ENCODE results near the gene LHX6.

LHX6 gene

GRCh38 chr9:122179690-122180074 lies 49.1 kb downstream of the LHX6 start:
- no peak overlapping the region for H3K4ac ChIP-seq (ENCODE audit: low read depth in 1 of 2, low read length in 2 of 2)
- H3K79me1 ChIP-seq (replicated peaks; ENCODE audit: low read length, poor library complexity, severe bottlenecking): no peaks in the 10 kb centered on the region
- H3K14ac ChIP-seq (ENCODE audit: low read length in 2 of 2): no peak overlapping the region
- peaks cover 43 to 59% of the 10 kb centered on the region in 2 experiments for H3K27me3 ChIP-seq (ENCODE audit: control insufficient read depth in 1 of 2, insufficient read depth in 1 of 2, low read length in 2 of 2)
- no peak overlapping the region for H4K91ac ChIP-seq (ENCODE audit: low read length)
- H2AFZ ChIP-seq (ENCODE audit: low read depth, low read length): no peak overlapping the region
- H3K4me1 ChIP-seq (ENCODE audit: control insufficient read depth, insufficient read depth, low read depth, low read length): no peaks in the 10 kb centered on the region
- H4K8ac ChIP-seq (ENCODE audit: low read length): no peak overlapping the region
- H3K4me3 ChIP-seq (ENCODE audit: insufficient read depth in 1 of 2, low read depth in 1 of 2, low read length in 2 of 2): no peak overlapping the region
- H2BK15ac ChIP-seq (ENCODE audit: low read depth, poor library complexity, severe bottlenecking): no peak overlapping the region
- WGBS: 39% methylated on average over 2 of the region's 2 CpGs
- H2BK12ac ChIP-seq (ENCODE audit: low read length in 2 of 2): no peak overlapping the region
- H3K23ac ChIP-seq (ENCODE audit: low read length in 2 of 2): peak overlapping the region in 1 of 2 experiments; percentile 59
- H3K9me3 ChIP-seq (ENCODE audit: control insufficient read depth, low read length): no peaks in the 10 kb centered on the region
- H3K27ac ChIP-seq (ENCODE audit: low read length, poor library complexity, severe bottlenecking): no peak overlapping the region
- no peak overlapping the region for H3K18ac ChIP-seq (ENCODE audit: low read depth in 1 of 2, low read length in 2 of 2)
- no peaks in the 10 kb centered on the region for H3K36me3 ChIP-seq (ENCODE audit: control insufficient read depth in 1 of 2, insufficient read depth in 2 of 2, low read depth in 1 of 2, low read length in 2 of 2)
- no peak overlapping the region for H2BK120ac ChIP-seq (ENCODE audit: low read depth, low read length)
- H2BK5ac ChIP-seq (ENCODE audit: low read depth, low read length, poor library complexity, severe bottlenecking): no peak overlapping the region
- H2AK5ac ChIP-seq (ENCODE audit: low read length, severe bottlenecking): no peak overlapping the region
- no peak overlapping the region for H3K9ac ChIP-seq (ENCODE audit: low read length)
- no peak for DNase-seq
- no peak overlapping the region for H3K4me2 ChIP-seq (ENCODE audit: low read length, poor library complexity, severe bottlenecking)

GRCh38 chr9:122179054-122179689 lies 49.6 kb downstream of the LHX6 start:
- DNase-seq: no peak

GRCh38 chr9:122176916-122177315 lies 51.8 kb downstream of the LHX6 start:
- Histone ChIP-seq H2AK5ac (ENCODE audit: low read length, severe bottlenecking) (no peak overlapping the region), H3K79me1 (replicated peaks; ENCODE audit: low read length, poor library complexity, severe bottlenecking) (no peaks in the 10 kb centered on the region), H3K14ac (ENCODE audit: low read length in 2 of 2) (no peak overlapping the region), H3K4me1 (ENCODE audit: control insufficient read depth, insufficient read depth, low read depth, low read length) (no peaks in the 10 kb centered on the region), H3K18ac (ENCODE audit: low read depth in 1 of 2, low read length in 2 of 2) (no peak overlapping the region), H2BK120ac (ENCODE audit: low read depth, low read length) (no peak overlapping the region), H3K4me2 (ENCODE audit: low read length, poor library complexity, severe bottlenecking) (no peak overlapping the region), H2BK15ac (ENCODE audit: low read depth, poor library complexity, severe bottlenecking) (no peak overlapping the region), H3K9me3 (ENCODE audit: control insufficient read depth, low read length) (no peaks in the 10 kb centered on the region), H2BK5ac (ENCODE audit: low read depth, low read length, poor library complexity, severe bottlenecking) (no peak overlapping the region), H3K9ac (ENCODE audit: low read length) (no peak overlapping the region), H4K91ac (ENCODE audit: low read length) (no peak overlapping the region), H3K27ac (ENCODE audit: low read length, poor library complexity, severe bottlenecking) (no peak overlapping the region), H3K4me3 (ENCODE audit: insufficient read depth in 1 of 2, low read depth in 1 of 2, low read length in 2 of 2) (no peak overlapping the region), H3K27me3 (ENCODE audit: control insufficient read depth in 1 of 2, insufficient read depth in 1 of 2, low read length in 2 of 2) (peaks cover 43 to 60% of the 10 kb centered on the region in 2 experiments), H3K36me3 (ENCODE audit: control insufficient read depth in 1 of 2, insufficient read depth in 2 of 2, low read depth in 1 of 2, low read length in 2 of 2) (no peaks in the 10 kb centered on the region), H3K4ac (ENCODE audit: low read depth in 1 of 2, low read length in 2 of 2) (no peak overlapping the region), H2AFZ (ENCODE audit: low read depth, low read length) (no peak overlapping the region), H4K8ac (ENCODE audit: low read length) (no peak overlapping the region), H2BK12ac (ENCODE audit: low read length in 2 of 2) (no peak overlapping the region), H3K23ac (ENCODE audit: low read length in 2 of 2) (no peak overlapping the region)
- no peak for DNase-seq
- 83% methylated on average over 2 of the region's 2 CpGs for WGBS

More at GRCh38 chr9:122179054-122179689, 49.6 kb downstream of the LHX6 start:
- H2AFZ ChIP-seq (ENCODE audit: low read depth, low read length): peak overlapping the region; percentile 53
- H3K79me1 ChIP-seq (replicated peaks; ENCODE audit: low read length, poor library complexity, severe bottlenecking): no peaks in the 10 kb centered on the region
- no peak overlapping the region for H3K9ac ChIP-seq (ENCODE audit: low read length)
- WGBS: 87% methylated on average over 5 of the region's 5 CpGs
- H3K4me2 ChIP-seq (ENCODE audit: low read length, poor library complexity, severe bottlenecking): no peak overlapping the region
- H3K27ac ChIP-seq (ENCODE audit: low read length, poor library complexity, severe bottlenecking): no peak overlapping the region
- H2BK12ac ChIP-seq (ENCODE audit: low read length in 2 of 2): no peak overlapping the region
- H3K36me3 ChIP-seq (ENCODE audit: control insufficient read depth in 1 of 2, insufficient read depth in 2 of 2, low read depth in 1 of 2, low read length in 2 of 2): no peaks in the 10 kb centered on the region
- H3K14ac ChIP-seq (ENCODE audit: low read length in 2 of 2): no peak overlapping the region
- H3K4ac ChIP-seq (ENCODE audit: low read depth in 1 of 2, low read length in 2 of 2): no peak overlapping the region
- no peak overlapping the region for H4K91ac ChIP-seq (ENCODE audit: low read length)
- H3K9me3 ChIP-seq (ENCODE audit: control insufficient read depth, low read length): no peaks in the 10 kb centered on the region
- H2BK120ac ChIP-seq (ENCODE audit: low read depth, low read length): no peak overlapping the region
- no peak overlapping the region for H3K4me3 ChIP-seq (ENCODE audit: insufficient read depth in 1 of 2, low read depth in 1 of 2, low read length in 2 of 2)
- H2AK5ac ChIP-seq (ENCODE audit: low read length, severe bottlenecking): no peak overlapping the region
- no peak overlapping the region for H3K23ac ChIP-seq (ENCODE audit: low read length in 2 of 2)
- peaks cover 43 to 60% of the 10 kb centered on the region in 2 experiments for H3K27me3 ChIP-seq (ENCODE audit: control insufficient read depth in 1 of 2, insufficient read depth in 1 of 2, low read length in 2 of 2)
- H2BK5ac ChIP-seq (ENCODE audit: low read depth, low read length, poor library complexity, severe bottlenecking): no peak overlapping the region
- H3K18ac ChIP-seq (ENCODE audit: low read depth in 1 of 2, low read length in 2 of 2): no peak overlapping the region
- no peaks in the 10 kb centered on the region for H3K4me1 ChIP-seq (ENCODE audit: control insufficient read depth, insufficient read depth, low read depth, low read length)
- no peak overlapping the region for H2BK15ac ChIP-seq (ENCODE audit: low read depth, poor library complexity, severe bottlenecking)
- H4K8ac ChIP-seq (ENCODE audit: low read length): no peak overlapping the region

GRCh38 chr9:122173670-122174069 lies 55.1 kb downstream of the LHX6 start:
- Histone ChIP-seq H3K27ac (ENCODE audit: low read length, poor library complexity, severe bottlenecking) (no peak overlapping the region), H3K36me3 (ENCODE audit: control insufficient read depth in 1 of 2, insufficient read depth in 2 of 2, low read depth in 1 of 2, low read length in 2 of 2) (no peaks in the 10 kb centered on the region), H2BK5ac (ENCODE audit: low read depth, low read length, poor library complexity, severe bottlenecking) (no peak overlapping the region), H3K9ac (ENCODE audit: low read length) (no peak overlapping the region), H2BK120ac (ENCODE audit: low read depth, low read length) (no peak overlapping the region), H2BK12ac (ENCODE audit: low read length in 2 of 2) (no peak overlapping the region), H3K14ac (ENCODE audit: low read length in 2 of 2) (no peak overlapping the region), H3K23ac (ENCODE audit: low read length in 2 of 2) (no peak overlapping the region), H4K8ac (ENCODE audit: low read length) (no peak overlapping the region), H3K4ac (ENCODE audit: low read depth in 1 of 2, low read length in 2 of 2) (no peak overlapping the region), H3K9me3 (ENCODE audit: control insufficient read depth, low read length) (no peaks in the 10 kb centered on the region), H3K79me1 (replicated peaks; ENCODE audit: low read length, poor library complexity, severe bottlenecking) (no peaks in the 10 kb centered on the region), H3K18ac (ENCODE audit: low read depth in 1 of 2, low read length in 2 of 2) (no peak overlapping the region), H2BK15ac (ENCODE audit: low read depth, poor library complexity, severe bottlenecking) (no peak overlapping the region), H3K4me2 (ENCODE audit: low read length, poor library complexity, severe bottlenecking) (no peak overlapping the region), H3K27me3 (ENCODE audit: control insufficient read depth in 1 of 2, insufficient read depth in 1 of 2, low read length in 2 of 2) (peaks cover 50 to 54% of the 10 kb centered on the region in 2 experiments), H4K91ac (ENCODE audit: low read length) (no peak overlapping the region), H2AFZ (ENCODE audit: low read depth, low read length) (no peak overlapping the region), H3K4me3 (ENCODE audit: insufficient read depth in 1 of 2, low read depth in 1 of 2, low read length in 2 of 2) (no peak overlapping the region), H3K4me1 (ENCODE audit: control insufficient read depth, insufficient read depth, low read depth, low read length) (no peaks in the 10 kb centered on the region), H2AK5ac (ENCODE audit: low read length, severe bottlenecking) (no peak overlapping the region)
- WGBS: 73% methylated on average over 3 of the region's 3 CpGs
- DNase-seq: no peak
